Activated CD4-positive, alpha-beta T cell treated with anti-CD3 and anti-CD28 coated beads, Interleukin-2, amount 50 U/mL, for 24 hours (primary cell): ENCODE results near the gene TCF12.
"Not testable (repeated sequence)": the region's sequence is repeated elsewhere in the genome, so short reads cannot be mapped to it uniquely, and the experiment has no call there.

Experiments used
- DNase-seq, 2 donors: peaks; one replicate each; pipeline ENCODE4 v3.0.0-alpha.2; 2020; ENCODE audit warnings: low read depth in 1 of 2, low spot score in 1 of 2

Gene TCF12

DNA sequence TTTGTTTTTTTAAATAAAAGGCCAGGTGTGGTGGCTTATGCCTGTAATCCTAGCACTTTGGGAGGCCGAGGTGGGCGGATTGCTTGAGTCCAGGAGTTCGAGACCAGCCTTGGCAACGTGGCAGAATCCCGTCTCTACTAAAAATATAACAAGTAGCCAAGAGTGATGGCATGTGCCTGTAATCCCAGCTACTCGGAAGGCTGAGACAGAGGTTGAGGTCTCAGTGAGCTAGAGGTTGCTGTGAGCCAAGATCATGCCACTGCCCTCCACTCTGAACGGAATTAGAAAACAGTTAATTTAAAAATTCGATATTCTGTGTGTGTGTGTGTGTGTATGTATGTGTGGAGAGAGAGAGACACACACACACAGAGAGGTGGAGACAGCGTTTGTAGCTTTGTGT, 58.8 kb downstream of the TCF12 start:
- no peak for DNase-seq

DNA sequence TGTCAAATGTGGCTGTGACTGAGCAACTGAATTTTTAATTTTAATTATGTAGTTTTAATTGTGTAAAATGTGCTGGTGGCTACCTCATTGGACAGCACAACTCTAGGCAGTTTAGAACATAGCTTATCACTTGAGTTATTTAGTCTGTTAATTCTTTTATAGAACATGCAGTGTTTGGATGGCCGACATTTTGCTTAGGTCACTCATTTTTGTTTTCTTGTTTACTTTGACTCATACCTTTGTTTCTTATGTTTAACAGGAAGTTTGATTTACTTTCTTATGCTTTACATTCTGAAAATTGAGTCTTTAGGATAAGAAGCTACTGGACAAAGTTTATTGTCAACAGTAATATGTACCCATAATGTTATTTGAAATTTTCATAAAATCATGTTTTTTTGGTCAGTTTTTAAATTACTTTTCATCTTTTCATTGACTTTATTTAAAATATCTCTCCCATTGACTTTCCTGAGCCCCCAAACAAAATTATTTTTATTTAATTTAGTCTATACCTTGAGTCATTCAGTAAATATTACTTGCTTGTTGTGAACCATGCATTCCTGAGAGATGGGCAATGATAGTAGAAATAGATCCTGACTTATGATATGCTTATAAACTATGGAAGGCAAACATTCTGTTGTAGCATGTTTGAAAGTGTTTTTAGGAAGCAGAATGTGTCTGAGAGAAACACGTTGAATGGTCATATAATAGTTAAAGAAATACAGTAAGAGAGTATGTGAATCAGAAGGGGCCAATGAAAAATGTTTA, 60.6 kb downstream of the TCF12 start:
- no peak for DNase-seq

DNA sequence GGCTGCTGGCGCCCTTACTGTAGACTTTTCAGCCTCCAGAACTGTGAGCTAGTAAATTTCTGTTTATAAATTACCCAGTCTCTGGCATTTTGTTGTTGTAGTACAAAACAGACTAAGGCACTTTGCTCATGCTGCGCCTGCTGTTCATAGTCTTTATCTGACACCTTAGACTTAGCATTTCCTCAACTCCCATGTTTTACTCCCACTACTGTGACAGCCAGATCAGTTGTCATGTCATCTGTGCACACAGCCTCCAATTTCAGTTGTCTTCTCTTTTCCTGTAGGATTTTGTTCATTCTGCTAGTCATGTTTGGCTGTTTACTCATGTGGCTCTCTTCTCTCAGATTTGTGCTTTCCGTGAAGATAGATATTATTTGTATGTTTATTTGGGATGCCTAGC, 62.0 kb downstream of the TCF12 start:
- DNase-seq = no peak

DNA sequence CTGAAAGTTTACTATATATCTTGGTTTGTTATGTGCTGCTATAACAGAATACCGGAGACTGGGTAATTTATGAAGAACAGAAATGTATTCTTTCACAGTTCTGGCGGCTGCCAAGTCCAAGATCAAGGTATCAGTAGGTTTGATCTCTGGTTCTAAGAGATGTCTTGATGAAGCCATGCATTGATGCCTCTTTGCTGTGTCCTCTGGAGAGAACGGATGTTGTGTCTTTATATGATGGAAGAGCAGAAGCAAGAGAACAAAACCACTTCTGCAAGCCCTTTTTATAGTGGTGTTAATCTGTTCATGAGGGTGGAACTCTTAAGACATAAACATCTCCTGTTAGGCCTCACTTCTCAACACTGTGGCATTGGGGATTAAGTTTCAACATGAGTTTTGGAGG, 62.7 kb downstream of the TCF12 start:
- DNase-seq = no peak

DNA sequence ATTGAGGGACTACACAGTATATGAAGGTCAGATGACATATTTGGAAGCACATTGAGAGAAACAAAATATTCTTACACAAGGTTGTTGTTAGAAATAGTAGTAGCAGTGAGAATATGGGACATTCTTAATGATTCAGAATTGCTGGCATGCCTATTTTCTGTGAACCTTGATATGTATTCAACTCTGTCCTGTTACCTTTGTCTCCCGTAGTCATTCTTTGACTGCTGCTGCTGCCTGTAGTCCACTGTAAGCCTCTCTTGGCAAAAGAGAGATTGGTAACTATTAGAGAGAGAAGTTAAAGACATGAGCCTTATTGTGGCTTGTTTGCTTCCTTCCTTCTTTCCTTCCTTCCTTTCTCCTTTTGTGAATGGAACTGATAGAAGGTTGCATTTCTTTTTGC, 64.5 kb downstream of the TCF12 start:
- no peak for DNase-seq

DNA sequence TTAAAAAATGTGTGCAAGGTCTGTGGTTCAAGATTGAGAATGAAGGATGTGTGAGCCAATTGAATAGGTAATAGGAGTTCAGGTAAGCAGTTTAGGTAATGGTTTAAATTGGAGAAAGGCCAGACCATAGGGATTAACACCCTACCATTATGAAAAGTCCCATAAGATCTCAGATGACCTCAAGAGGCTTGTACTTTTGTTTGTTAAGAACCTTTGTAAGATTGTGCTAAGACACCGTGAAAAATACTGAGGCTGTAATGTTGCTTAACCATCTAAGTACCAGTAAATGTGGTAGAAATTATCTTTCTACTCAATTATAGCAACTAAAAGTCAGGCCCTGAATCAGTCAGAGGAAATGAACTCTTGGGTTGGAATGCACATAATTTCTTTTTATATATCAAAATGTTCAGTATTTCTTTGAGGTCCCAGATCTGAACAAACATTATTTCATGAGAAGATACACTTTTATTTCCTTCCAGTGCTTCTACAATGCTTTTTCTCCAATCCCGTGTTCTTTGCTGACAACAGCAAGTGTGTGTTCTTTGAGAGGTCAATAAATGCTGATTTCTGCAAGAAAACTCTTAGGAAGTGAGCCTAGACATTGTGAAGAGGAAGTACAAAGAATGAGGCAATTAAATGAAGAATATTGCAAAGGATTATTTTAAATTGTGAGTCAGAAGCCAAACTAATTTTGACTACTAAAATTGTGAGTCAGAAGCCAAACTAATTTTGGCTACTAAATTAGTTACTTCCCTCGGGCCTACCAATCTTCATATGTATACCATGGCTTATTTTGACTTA, 66.4 kb downstream of the TCF12 start:
- DNase-seq = no peak

DNA sequence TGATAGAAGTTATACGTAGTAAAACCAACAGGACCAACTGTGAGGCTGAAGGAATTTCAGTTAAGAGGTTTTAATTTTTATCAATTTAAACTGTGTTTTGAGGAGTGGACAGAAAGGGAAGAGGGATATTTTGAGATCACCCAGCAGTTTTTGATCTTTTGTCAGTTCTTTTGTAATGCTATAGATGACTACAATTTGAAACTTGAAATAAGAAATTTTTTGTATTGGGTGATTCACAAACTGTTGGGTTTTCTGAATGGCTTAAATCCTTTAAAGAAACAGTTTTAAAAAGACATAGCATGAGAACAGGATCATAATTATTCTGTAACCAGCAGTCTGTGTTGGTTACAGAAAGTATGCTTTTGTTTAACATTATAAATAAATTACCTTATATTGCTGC, 67.4 kb downstream of the TCF12 start:
- no peak for DNase-seq

DNA sequence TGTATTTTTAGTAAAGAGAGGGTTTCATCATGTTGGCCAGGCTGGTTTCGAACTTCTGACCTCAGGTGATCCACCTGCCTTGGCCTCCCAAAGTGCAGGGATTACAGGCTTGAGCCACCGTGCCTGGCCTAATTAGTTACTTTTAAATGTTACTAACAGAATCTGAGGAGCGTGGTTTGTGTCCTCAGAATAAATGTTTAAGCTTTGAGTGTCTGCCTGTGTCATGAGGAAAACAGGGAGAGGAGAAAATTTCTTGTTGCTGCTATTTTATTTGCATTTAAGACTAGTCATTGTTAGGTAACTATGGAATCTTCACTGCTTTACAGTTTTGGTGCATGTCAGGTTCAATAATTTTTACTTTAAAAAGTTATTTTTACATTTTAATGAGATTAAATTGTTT, 68.8 kb downstream of the TCF12 start:
- no peak for DNase-seq

DNA sequence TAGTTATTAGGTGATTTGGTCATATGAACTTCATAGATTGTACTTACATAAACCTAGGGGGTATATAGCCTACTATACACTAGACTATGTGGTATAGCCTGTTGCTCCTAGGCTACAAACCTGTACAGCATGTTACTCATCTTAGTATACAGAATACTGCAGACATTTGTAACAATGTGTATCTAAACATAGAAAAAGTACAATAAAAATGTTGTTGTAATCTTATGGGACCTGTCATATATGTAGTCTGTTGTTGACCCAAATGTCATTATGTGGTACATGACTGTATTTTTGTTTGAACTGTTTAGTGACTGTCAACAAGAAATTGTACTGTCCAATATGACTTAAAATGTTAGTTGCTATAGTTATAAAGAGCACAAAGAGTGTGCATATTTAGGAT, 69.8 kb downstream of the TCF12 start:
- DNase-seq = no peak

DNA sequence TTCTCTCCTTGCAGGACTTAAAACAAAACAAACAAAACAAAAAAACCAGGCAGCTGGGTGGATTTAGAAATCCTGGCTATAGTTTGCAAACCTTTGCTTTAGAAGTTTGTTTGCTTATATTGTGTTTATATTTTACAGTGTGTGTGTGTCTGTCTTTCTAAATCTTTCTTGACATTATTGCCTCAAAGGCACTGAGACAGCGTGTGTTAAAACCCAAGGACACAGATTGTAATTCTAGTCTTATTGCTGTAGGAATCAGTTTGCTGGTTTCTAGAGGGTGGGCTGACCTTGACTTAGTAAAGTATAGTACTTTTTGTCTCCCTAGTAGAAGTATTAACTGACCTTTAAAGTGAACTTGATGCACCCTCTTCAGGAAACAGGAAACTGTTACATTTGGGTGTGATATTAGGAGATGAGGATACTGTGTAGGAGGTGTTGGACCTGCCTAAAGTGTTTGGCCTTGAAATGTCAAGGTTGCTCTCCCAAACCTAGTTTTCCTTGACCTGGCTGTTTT, 71.0 kb downstream of the TCF12 start:
- no peak for DNase-seq

DNA sequence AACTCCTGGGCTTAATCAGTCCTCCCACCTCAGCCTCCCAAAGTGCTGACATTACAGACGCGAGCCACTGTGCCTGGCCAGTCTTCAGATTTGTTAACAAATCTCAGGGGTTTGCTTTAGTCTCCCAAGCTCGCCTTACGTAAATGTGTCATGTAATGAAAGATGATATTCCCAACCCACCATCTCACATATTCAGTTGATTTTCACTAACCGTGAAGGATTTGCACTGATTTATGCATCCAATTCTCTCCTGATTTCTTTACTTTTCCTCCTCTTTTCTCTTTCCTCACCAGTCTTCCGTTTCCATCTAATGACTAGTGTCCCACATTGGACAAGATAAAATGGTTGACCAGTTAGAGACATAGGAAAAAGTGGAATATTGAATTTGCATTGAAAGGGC, 72.6 kb downstream of the TCF12 start:
- no peak for DNase-seq

DNA sequence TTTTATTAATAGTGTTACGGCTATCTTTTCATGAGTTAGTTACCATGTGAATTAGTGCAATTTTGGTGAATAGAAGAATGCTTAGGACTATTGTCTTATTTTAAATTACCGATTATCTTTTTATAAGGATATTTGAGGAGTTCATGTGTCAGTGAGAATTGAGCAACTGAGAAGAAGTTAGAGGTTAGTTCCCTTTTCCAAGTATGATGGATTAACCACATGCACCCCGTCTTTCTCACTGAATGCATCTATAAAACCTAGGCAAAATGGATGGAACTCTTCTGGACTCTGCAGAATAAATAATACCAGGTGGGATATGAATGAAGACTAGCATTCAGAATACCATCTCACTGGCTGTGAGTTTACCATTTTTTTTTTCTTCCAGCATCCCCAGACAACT, 74.3 kb downstream of the TCF12 start:
- DNase-seq = no peak

DNA sequence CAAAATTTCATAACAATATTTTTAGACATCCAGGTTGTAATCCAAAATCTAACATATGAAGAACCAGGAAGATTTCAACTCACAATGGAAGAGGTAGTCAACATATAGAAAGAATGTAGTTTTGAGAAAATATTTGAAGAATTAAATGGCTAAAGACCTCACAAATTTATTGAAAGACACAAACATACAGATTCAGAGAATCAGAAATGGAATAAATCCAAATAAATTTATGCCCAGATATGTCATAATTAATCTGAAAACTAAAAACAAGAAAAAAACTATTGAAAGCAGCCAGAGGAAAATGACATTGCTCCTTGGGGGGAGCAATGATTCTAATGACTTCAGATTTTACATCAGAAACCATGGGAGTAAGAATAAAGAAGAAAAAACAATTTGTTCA, 75.8 kb downstream of the TCF12 start:
- DNase-seq = no peak

DNA sequence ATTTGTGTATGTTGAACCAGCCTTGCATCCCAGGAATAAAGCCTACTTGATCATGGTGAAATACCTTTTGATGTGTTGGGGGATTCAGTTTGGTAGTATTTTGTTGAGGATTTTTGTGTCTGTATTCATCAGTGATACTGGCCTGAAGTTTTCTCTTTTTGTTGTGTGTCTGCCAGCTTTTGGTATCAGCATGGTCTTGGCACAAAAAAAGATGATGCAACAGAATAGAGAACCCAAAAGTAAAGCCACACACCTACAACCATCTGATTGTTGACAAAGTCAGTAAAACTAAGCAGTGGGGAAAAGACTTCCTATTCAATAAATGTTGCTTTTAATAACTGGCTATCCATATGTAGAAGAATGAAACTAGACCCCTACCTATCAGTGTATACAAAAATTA, 77.6 kb downstream of the TCF12 start:
- no peak for DNase-seq

DNA sequence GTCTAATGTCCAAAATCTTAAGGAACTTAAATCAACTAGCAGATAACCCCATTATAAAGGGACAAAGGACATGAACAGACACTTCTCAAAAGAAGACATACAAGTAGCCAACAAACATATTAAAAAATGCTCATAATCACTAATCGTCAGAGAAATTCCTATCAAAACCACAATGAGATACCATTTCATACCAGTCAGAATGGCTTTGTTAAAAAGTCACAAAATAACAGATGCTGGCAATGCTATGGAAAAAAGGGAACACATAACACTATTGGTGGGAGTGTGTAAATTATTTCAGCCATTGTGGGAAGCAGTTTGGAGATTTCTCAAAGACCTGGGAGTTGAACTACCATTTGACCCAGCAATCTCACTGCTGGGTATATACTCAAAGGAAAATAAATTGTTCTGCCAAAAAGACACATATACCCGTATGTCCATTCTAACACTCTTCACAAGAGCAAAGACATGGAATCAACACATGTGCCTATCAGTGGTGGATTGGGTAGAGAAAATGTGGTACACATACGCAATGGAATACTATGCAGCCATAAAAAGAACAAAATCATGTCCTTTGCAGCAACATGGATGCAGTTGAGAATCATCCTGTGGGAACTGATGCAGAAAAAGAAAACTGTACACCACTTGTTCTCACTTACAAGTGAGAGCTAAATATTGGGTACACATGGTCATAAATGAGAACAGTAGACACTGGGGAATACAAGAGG, 78.5 kb downstream of the TCF12 start:
- DNase-seq = no peak

DNA sequence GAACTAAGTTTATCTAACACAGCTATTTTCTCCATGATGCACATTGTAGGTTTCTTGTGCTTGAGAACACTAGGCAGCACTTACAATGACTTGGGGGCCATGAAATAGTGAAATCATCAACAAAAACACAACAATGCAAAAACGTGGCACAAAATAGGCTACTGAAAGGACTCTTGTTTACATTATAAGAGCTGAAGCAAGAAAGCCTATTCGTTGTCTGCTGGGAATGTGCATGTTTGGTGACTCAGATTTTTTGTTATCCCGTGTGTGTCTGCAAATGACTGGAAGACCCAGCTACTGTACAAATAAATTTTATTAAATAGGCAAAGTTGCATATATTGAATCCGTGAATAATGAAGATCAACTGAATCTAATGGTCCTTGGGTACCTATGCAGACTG, 85.0 kb downstream of the TCF12 start:
- DNase-seq = no peak

DNA sequence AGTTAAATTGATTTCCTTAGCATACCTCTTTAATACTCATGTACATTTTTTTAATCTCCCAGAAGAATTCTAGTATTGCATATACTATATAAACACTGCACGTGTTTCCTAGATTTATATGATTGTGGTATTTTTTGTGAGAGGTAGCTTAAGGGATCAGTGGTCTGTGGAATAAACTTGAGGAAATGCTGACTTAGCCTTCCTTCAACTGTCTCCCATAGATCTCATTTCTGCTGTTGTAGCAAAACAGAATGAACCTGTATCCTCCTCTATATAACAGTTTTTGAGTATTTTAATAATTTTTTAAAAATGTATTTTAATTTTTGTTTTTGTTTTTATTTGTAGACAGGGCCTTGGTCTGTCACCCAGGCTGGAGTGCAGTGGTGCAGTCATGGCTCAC, 86.8 kb downstream of the TCF12 start:
- DNase-seq = no peak

DNA sequence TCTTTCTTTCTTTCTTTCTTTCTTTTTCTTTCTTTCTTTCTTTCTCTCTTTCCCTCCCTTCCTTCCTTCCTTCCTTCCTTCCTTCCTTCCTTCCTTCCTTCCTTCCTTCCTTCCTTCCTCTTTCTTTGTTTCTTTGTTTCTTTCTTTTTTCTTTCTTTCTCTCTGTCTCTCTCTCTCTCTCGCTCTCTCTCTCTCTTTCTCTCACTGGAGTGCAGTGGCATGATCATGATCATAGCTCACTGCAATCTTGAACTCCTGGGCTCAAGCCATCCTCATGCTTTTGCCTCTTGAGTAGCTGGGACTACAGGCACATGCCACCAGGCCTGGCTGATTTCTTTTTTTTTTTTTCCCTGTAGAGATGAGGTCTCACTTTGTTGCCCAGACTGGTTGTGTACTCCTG, 89.4 kb downstream of the TCF12 start:
- DNase-seq = not testable (repeated sequence)

DNA sequence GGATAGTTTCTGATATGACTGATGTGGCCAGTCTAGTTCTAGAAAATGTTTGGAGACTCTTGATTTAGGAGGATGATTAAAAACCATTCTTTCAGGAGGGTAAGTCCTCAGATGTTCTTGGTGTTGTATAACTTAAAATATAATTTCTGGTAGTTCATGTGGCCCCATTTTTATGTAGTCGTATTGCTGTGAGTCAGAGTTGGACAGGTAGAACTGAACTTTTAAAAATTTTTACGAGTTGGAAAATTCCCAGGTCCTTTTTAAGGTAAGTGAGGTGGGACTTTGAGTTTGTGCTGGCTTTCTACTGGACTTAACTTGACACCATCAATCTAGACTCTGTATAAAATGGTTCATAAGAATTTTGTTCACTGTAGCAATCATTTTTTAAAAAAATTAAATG, 92.3 kb downstream of the TCF12 start:
- DNase-seq = no peak

DNA sequence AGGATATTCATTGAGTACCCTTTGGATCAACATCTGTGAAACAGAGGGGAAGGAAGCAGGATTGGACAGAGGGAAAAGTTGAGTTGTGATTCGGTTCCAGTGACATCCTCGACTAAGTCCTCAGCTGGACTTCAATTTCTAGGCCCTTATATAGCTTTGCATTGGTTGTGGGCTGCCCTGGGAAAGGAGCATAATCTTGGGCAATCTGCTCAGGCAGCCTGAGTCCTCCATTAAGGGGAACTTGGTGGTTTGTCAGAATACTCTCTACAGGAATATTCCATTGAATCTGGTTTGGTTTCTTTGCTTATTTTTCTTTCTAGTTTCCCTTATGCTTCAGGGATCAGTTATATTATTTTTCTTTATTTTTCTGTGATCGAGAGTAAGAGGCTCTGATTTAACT, 94.1 kb downstream of the TCF12 start:
- DNase-seq = no peak

DNA sequence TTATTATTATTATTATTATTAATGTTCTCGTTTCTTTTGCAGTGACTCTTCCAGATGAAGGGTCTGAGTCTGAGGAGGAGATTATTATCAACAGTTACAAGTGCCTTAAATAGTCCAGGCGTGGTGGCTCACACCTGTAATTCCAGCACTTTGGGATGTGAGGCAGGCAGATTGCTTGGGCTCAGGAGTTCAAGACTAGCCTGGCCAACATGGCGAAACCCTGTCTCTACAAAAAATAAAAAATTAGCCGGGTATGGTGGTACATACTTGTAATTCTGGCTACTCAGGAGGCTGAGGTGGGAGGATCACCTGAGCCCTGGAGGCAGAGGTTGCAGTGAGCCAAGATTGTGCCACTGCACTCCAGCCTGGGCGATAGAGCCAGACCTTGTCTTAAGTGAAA, 96.5 kb downstream of the TCF12 start:
- DNase-seq = not testable (repeated sequence)

DNA sequence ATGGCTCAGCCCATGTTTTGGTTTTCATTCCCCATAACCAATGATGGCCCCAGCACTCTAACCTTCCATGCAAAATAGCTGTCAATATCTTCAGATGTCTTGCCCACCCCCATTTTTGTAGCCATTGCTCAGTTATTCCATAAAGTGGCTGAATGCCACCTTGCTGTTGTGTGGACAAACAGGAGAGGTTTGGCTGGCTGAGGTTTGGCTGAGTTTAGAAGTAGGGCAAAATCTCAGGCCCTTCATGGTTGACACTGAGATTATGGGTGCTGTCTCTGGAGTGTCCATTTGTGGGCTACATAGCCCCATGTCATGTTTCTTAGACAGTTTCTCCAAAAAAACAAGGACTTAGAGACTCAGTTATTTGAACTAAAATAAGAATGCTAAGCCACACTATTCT, 96.9 kb downstream of the TCF12 start:
- no peak for DNase-seq
